CD1c-positive myeloid dendritic cell (primary cell): Measurements from ENCODE around the gene SIAH2.
A peak's percentile ranks its signal among the peaks of the same experiment; 100 is the strongest.

ENCODE experiments used
- DNase-seq: peaks from one replicate; pipeline ENCODE4 v3.0.0-alpha.2; 2016; ENCODE audit errors: extremely low spot score

The SIAH2 gene

DNA sequence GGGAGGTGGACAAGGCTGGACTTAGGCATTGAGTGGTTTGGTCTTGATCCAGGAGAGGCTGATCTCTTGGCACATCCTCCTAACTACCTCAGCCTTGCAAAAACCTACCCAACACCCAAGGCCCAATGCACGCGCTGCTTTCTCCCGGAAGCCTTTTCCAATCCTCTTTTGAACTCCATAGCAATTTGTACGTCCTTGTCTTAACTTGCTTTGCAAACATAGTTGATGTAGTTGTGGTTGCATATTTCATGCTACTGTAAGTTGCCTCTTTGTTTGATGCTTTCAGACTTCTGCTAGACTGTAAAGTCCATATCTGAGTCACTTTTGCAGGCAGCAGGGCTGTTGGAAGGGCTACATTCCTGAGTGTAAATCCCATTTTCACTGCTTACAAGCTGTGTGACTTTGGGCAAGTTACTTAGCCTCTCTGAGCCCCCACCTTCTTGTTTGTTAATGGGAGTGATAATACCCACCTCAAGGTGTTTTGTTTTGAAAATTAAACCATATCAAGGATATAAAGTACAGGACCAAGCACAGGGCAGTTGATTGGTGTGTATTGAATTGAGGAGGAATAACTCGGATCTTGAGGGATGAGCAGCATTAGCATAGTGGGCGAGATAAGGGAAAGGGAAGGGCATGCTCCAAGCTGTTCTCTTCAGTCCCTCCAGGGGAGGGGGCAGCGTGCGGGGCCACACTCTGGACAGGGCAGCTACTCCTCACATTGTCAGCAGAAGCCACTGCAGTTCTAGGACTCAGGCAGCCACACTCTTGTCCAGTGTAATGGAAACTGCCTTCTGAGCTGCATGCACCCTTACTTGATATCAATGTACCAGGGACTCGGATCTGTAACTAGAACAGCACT is 28.8 kb downstream of the SIAH2 start:
- no peak for DNase-seq

GRCh38 chr3:150733373-150733935 is 29.5 kb downstream of the SIAH2 start:
- DNase-seq: no peak

DNA sequence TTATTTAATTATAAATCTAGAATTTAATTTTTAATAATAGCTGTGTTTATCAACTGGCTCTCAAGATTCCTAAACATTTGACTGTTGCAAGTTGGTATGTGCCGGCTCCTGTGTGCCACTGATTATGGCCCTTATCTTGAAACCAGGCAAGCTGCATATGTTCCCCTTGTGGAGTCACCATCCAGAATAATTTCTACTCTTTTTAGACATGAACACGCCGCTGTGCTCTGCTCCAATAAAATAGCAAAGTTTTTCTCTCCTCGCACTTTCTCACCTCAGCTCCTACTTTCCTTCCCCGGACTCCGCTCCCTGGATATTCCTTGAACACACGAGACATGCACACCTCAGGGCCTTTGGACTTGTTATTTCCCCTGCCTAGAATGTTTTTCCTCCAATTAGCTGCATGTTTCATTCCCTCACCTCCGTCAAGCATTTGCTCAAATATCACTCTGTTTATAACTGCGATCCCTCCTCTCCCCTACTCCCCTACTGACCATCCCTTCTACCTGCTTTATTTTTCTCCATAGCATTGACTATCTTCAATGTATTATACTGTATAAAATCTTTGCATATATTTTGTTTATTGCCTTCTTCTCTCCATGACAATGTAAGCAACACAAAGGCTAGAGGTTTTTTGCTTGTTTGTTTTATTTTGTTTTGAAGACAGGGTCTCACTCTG is 33.1 kb downstream of the SIAH2 start:
- no peak for DNase-seq

- DNase-seq: no peak
These were observed 35.1 kb downstream of the SIAH2 start for GRCh38 chr3:150727653-150728502.

DNA sequence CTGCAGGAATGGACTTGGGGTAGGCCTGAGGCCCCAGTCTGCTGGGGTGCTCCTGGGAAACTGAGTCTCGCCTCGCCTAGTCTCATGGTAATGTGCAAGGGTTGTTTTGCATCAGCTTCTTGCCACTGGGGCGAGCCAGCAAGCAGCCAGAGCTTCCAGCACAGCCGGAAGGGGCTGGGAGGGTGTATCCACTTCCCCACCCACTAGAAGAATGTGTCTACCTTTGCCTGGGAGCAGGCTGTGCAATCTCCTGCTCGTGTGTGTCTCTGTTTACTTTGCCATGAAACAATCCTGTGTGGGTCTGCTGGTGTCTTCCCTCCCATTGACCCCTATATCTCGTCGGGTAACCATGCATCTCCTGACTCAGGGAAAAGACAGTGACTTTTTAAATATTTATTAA is 37.4 kb downstream of the SIAH2 start:
- no peak for DNase-seq

GRCh38 chr3:150723946-150724345 is 39.0 kb downstream of the SIAH2 start:
- DNase-seq: no peak

GRCh38 chr3:150722267-150722666 is 40.7 kb downstream of the SIAH2 start:
- DNase-seq: no peak

GRCh38 chr3:150721285-150722130 is 41.5 kb downstream of the SIAH2 start:
- DNase-seq: peak; percentile 77

GRCh38 chr3:150720444-150720843 is 42.5 kb downstream of the SIAH2 start:
- DNase-seq: peak; percentile 29

DNA sequence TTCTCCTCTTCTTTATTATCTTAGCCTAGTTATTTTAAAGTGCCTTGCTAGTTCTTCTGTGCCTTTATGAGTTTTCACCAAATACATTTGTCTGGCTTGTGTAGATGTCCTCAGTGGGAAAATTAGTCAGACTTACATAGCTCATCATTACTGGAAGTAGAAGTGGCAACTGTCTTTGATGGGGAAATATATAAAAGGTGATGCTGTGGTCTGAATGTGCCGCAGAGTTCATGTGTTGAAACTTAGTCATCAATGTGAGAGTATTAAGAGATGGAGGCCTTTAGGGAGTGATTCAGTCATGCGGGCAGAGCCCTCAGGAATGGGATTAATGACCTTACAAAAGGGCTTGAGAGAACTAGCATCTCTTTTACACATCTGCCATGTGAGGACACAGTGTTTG is 52.9 kb downstream of the SIAH2 start:
- no peak for DNase-seq

DNA sequence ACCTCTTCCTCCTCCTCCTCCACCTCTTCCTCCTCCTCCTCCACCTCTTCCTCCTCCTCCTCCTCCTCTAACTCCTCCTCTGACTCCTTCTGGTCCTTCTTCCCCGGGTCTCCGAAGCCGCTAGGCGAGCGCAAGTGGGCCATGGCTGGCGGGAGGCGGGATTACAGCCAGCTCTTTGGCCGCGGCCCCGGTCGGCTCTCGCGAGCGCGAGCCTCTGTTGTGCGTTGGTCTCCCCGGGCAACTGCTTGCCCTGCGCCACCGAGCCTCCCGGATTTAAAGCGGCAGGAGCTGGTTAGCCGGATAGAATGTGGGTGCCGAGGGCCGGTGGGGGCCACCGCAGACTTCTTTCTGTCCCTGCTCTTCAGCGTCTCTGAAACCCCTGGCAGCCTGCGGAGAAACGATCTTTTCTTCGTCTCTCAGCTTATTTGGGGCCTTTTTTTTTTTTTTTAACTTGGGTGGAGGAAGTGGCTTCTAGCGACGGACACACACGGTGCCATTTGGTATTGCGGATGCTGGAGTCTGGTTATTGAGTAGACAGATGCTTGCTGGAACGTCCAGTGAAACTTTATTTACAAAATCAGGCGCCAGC is 59.1 kb downstream of the SIAH2 start, which contains the start of gene ERICH6:
TSS of gene ERICH6 (minus strand) at position 165 of the 589 bp plus-strand sequence. CDS start at position 143, 22 bp downstream.
- DNase-seq: peak; percentile 92

DNA sequence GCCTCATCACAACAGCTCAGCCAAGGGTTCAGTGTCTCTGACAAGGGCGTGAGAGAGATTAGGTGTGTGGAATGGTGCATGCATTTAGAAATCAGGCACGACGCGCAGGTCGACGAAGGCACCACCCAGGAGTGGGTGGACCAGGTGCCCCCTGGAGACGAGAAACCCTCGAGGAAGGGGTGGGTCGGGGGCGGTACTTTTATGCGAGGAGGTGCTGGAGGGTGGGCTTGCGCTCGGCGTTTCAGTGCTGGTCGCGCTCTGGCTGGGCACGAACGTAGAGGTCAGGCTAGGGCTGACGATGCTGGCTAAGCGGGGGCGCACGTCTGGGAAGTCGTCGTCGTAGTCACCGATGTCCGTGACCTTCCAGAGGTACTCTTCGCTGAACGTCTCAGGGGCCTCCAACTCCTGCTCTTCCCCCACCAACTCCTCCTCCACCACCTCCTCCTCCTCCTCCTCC is 59.6 kb downstream of the SIAH2 start:
- peak; percentile 48 for DNase-seq

DNA sequence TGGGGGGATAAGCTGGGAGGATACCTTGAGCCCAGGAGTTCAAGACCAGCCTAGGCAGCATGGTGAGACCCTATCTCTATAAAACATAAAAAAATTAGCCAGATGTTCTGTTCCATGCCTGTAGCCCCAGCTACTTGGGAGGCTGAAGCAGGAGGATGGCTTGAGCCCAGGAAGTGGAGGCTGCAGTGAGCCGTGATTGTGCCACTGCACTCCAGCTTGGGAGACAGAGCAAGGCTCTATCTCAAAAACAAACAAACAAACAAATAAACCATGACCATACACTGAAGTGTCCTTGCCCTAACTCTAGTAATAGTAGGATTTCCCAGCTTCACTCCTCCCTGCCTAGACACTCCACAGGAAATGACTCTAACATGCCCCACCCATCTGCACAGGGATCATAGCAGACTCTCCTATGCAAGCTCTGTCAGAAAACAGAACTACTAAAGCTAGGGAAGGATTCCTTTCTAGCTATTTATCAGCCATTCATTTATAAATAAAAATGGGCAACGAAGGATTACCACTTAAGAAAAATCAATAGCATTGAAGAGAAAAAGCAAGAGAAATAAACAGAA is 63.8 kb downstream of the SIAH2 start:
- DNase-seq: peak; percentile 33

DNA sequence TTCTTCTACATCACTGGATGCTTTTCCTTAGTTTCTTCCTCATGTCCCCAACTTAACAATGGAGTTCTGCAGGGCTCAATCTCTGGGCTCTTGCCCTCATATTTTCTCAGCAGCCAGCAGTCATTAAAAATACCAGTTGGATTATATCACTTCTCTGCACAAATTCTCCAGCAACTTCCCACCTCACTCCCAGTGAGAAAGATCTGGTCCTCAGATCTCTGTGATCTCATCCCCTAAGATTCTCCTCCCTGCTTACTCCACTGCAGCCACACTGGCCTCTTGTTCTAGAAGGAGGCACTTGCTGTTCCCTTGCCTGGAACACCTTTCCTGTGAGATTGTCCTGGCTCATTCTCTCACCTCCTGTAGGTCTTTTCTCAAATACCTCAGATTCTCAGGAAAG is 65.3 kb downstream of the SIAH2 start:
- no peak for DNase-seq

- no peak for DNase-seq
These were observed 71.4 kb downstream of the SIAH2 start for GRCh38 chr3:150691414-150692040.
